Adipose tissue (tissue), 3 donors: ENCODE results near the gene PHLDB3. TPM values are rescaled to one million over a fixed set of nuclear protein-coding genes. Genes with fewer than 3 reads are reported as not detected.
"Not testable (repeated sequence)": the region's sequence is repeated elsewhere in the genome, so short reads cannot be mapped to it uniquely, and the experiment has no call there.

Experiments used
- H3K27ac ChIP-seq: one replicate; pipeline ENCODE4 v1.5.1; 2013; ENCODE audit warnings: low read depth, low read length
- WGBS, 3 donors: extraction: QIAGEN DNeasy Blood & Tissue Kit; methylation state at CpG; one replicate each; pipeline ENCODE4 v1.1.7; 2013; 5-methylcytosine and 5-hydroxymethylcytosine counted together
- polyA plus RNA-seq, 3 donors: library from polyadenylated mRNA; stranded (reverse); fragments of 200-250 nt; gene quantifications; one replicate each; pipeline ENCODE4 v1.2.3, GENCODE V29; 2013
- donor health status: healthy with polysubstance abuse.
- donor health status: Bipolar disorder and iron deficiency.
- donor health status: healthy.

PHLDB3 gene
- 1 to 10 TPM; 4.6 to 9.7 (median 9.6) TPM for polyA plus RNA-seq

DNA sequence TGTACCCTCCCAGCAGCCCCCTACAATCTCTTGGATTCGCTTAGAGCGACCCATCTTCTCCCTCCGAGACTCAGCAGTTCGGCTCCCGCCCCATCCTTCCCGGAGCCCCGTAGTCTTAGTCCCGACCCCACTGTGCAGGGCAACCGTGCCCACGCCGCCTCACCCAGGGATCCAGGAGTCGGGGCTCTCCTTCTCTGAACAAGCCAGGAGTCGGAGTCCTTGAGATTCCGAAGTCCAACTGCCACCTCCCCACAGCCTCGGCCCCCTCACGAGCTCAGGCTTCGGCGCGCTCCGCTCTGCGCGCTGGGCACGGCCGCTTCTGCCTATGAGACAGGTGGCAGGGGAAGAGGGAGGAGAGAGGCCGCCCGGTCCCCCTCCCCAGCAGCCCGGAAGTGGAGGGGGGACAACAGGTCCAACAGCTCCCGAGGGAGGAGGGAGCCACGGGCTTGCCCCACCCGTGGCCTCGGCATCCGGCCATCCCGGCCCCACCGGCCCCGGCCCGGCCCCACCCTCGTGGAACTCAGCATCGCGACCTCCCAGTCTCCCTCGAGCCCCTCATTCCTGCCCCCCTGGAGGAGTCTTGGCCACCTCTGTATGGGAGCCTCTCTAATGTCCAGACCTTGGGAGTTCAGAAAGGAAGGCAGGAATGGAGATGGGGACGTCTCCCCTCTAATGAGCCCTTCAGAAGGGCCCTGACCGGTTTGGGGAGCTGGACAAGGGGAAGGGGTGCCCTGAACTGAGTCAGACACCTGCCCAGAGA, at the start of gene PHLDB3:
Gene PHLDB3 (minus strand): TSS at position 321 of the 760 bp plus-strand sequence. CDS start 628 bp downstream, outside the sequence.
- 2 to 3% (median 3%) methylated on average over 40 to 42 of the region's 42 CpGs for whole genome bisulfite sequencing, 3 donors

DNA sequence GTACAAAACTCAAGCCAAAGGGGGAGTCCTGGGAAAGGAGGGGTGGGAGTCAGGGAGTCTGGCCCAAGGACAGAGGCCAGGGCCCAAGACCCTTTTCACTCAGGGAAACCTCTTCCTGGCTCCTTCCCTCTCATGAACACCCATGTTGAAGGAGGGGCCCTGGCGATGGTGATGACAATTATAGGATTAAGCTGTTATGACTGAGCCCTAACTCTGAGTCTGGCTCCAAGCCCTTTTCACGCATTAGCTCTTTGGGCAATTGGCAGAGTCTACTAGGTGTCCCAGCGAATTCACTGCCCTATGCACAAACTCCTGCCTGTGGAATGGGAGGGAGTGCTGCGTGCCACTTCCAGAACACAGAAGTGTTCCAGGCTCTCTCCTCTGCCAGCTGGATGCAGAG, 49.1 kb upstream of the PHLDB3 start:
- WGBS, 3 donors = 77 to 92% (median 81%) methylated on average over 4 of the region's 4 CpGs
- H3K27ac ChIP-seq = no peak overlapping the region

More for the DNA sequence above, at the start of gene PHLDB3:
- H3K27ac ChIP-seq = no peak within 1 kb of the TSS

DNA sequence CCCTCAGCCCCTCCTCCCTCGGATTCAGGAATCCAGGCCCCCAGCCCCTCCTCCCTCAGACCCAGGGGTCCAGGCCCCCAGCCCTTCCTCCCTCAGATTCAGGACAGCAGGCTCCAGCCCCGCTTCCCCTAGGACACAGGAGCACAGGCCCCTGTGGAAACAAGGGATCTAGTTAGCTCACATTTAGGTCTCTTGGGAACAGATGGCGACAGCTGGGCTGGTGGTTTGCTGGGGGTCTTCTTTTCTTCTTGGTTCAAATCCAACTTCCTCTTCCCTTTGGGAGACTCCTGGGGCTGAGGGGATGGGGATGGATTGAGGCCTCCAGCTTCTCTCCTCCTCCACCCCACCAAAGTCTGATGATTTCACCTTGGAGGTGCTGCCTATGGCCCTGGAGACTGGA, 48.1 kb upstream of the PHLDB3 start:
- no peak overlapping the region for H3K27ac ChIP-seq
- WGBS, 3 donors = 73 to 93% (median 79%) methylated on average over 3 of the region's 3 CpGs

DNA sequence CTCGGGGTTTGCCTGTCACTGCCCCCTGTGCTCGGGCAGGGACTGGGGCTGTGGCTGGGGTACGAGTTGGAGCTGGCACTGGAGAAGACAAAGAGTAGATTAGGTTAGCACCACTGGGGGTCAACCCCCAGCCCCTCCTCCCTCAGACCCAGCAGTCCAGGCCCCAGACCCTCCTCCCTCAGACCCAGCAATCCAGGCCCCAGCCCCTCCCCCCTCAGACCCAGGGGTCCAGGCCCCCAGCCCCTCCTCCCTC, 47.6 kb upstream of the PHLDB3 start:
- H3K27ac ChIP-seq = no peak overlapping the region
- 89 to 92% (median 91%) methylated on average over 3 of the region's 3 CpGs for WGBS, 3 donors

DNA sequence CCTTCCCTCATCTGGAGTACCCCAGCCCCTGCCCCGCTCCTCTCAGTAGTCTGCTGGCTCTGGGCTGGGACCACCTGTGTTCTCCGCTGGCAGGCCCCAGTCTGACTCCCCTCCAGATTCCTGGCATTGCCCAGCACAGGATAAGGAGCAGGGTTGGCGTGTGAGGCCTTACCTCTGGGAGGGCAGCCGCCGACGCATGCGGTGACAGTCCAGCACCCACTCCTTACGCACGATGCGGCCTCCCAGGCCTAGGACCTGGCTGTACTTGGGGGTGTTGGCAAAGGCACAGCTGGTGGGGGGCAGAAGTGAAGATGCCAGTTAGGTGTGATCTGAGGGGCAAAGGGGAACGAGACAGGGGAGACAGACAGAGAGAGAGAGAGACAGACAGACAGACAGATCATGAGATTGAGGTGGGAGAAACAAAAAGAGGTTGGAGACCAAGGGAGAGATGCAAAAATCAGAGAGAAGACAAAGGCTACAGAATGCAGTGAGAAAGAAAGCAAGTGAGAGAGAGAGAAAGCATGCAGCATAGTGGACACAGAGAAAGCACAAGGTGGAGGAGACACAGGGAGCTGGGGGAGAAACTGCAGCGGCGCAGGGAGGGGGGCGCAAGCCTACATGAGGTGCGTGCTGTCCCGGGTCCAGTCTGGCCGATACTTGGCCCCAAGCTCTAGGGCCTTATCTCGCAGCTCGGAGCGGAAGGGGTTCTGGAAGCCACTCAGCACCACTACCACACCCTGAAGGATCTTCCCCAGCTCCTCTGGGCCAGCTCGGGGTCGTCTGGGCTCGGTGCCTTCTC, 47.1 kb upstream of the PHLDB3 start:
- no peak overlapping the region for H3K27ac ChIP-seq
- WGBS, 3 donors = 90 to 95% (median 94%) methylated on average over 22 to 23 of the region's 23 CpGs

DNA sequence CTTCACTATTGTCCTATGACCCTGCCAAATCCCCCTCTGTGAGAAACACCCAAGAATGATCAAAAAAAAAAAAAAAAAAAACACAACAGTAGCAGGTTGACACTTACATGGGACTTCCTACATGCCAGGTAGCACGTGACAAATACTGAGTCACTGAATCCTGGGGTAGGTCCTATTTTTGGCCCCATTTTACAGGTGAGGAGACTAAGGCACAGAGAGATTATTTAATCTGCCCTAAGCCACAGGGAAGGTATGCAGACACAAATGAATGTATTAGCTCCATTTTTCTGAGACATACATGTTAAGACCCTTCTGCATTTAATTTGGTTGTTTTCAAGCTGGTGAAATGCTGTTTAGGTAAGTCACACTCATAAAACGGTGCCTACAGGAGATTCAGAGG, 44.2 kb upstream of the PHLDB3 start:
- 86 to 89% (median 86%) methylated on average over 2 of the region's 2 CpGs for WGBS, 3 donors

DNA sequence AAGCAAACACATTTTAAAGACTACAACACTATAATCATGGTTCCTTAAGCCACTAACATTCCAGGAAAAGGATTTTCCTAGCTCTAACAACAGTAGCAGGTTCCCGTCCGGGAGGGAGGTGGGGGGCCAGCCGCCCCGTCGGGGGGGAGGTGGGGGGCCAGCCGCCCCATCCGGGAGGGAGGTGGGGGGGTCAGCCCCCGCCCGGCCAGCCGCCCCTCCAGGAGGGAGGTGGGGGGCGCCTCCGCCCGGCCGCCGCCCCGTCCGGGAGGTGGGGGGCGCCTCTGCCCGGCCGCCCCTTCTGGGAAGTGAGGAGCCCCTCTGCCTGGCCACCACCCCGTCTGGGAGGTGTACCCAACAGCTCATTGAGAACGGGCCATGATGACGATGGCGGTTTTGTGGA, 43.4 kb upstream of the PHLDB3 start:
- H3K27ac ChIP-seq = not testable (repeated sequence)
- 89 to 100% (median 90%) methylated on average over 5 to 17 of the region's 24 CpGs for WGBS, 3 donors

More for the DNA sequence above, 44.2 kb upstream of the PHLDB3 start:
- H3K27ac ChIP-seq = no peak overlapping the region

DNA sequence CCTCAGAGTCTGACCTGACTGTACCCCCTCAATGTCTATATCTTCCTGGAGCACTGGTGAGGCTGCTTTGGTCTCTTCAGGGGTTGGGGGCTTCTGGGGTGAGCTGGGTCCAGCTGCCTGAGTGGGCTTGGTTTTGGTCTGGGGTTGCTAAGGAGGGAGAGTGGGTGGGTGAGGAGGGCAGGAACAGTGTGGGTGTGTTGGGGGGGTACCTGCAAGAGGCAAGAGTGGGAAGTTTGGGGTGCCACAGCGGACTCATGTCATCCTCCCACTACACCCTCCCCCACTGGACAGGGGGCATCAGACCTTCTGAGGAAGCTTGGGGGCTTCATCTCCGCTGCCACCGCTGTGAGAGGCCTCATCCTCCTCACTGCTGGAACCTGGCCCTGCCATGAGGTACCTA, 42.0 kb upstream of the PHLDB3 start:
- 97 to 100% (median 100%) methylated on average over 3 of the region's 3 CpGs for WGBS, 3 donors
- no peak overlapping the region for H3K27ac ChIP-seq

DNA sequence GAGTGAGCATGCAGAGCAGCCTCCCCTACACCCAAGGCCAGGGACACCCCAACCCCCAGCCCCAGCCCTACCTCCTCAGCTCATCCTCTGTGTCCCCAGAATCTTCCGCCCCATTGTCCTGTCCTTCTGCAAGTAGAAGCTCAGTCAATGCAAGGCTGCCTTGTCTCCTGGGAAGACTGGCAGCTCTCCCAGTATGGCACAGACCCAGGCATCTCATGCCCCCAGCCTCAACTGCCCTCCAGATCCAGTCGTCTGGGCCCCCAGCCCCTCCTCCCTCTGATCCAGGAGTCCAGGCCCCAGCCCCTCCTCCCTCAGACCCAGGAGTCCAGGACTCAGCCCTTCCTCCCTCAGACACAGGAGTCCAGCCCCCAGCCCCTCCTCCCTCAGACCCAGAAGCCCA, 41.4 kb upstream of the PHLDB3 start:
- 79 to 86% (median 80%) methylated on average over 2 of the region's 2 CpGs for WGBS, 3 donors

DNA sequence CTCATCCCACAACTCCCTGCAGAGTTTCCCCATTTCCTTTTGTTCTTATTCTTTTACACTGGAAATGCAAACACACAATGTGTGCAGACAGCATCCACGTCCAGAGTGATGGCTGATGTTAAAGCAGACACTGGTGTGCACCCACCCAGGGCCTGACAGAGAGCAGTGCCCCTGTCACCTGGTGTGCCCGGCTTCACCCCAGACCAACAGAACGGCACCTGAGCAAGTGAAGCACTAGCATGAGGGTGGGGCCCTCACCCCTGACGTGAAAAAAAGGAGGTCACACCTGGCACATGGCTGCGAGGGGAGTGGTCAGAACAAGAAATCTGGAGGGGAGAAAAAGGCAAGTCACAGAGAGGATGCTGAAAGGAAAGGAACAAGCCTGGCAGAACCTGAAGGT, 40.7 kb upstream of the PHLDB3 start:
- 90 to 91% (median 91%) methylated on average over 5 of the region's 5 CpGs for WGBS, 3 donors
- no peak overlapping the region for H3K27ac ChIP-seq

More for the DNA sequence above, 41.4 kb upstream of the PHLDB3 start:
- H3K27ac ChIP-seq = no peak overlapping the region

DNA sequence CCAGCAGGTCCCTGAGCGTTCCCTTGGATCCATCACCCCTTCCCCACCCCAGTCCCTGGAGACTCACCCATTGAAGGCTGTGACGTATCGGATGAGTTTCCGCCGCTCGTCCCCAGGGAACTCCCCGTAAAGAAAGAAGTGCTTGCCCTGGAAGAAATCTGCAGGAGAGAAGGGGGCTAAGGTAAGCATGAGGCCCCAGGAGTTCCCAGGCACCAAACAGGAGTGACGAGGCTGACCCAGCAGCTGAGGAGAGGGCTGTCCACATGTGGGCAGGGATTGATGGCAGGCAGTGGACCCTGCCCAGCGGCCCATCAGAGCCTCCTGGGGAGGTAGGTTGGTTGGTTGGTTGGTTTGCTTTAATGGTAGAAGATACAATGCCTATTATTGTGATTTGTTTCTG, 39.5 kb upstream of the PHLDB3 start:
- WGBS, 3 donors = 94 to 95% (median 94%) methylated on average over 9 of the region's 9 CpGs
- H3K27ac ChIP-seq = no peak overlapping the region

DNA sequence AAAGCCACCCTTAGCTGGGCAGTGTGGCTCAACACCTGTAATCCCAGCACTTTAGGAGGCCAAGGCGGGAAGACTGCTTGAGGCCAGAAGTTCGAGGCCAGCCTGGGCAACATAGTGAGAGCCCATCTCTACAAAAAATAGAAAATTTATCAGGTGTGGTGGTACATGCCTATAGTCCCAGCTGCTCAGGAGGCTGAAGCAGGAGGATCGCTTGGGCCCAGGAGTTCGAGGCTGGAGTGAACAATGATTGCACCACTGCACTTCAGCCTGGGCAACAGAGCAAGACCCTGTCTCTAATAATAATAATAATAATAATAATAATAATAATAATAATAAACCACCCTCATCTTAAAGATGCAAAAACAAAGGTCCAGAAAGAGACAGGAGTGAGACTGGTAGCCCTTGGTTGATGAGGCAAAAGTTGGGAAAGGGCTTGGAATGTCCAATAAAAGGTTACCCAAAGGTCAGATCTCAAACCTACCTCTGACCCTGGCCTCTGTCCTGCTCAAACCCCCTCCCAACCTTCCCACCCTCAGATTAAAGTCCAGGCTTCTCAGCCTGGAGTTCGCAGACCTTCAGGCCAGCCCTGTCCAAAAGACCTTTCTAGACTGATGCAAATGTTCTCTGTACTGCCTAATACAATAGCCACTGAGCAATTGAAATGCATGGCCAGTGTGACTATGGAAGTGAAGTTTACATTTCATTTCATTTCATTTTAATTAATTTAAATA, 37.5 kb upstream of the PHLDB3 start:
- no peak overlapping the region for H3K27ac ChIP-seq
- WGBS, 3 donors = 95 to 98% (median 97%) methylated on average over 5 of the region's 5 CpGs

DNA sequence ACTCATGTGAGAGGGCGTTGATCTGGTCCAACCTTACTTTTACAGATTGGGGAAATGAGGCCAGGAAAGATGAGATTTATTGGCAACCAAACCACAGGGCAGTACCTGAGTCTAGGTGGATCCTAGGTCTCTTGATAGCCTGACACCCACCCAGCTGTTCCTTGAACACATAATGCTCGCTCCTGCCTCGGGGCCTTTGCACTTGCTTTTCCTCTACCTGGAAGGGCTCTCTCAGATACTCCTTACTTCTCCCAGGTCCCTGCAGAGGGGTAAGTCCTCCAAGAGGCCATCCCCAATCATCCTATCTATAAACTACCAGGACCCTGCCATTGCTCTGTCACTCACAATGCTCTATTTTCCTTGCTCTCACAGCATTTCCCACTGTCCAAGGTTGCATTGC, 35.8 kb upstream of the PHLDB3 start:
- WGBS, 3 donors = 93 to 96% (median 96%) methylated on average over 3 of the region's 3 CpGs
- H3K27ac ChIP-seq = no peak overlapping the region

DNA sequence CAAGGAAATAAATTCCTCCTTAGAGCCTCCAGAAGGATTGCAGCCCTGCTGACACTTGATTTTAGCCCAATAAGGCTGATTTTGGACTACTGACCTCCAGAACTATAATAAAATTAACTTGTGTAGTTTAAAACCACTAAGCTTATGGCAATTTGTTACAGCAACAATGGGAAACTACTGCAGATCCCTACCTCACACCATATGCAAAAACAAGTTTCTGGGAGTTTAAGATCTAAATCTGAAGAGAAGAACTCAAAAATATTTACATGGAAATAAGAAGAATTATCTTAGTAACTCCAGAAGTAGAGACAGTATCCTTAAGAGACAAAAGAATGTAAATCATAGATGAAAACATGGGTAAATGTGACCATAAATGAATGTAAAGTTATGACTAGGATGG, 34.4 kb upstream of the PHLDB3 start:
- H3K27ac ChIP-seq = no peak overlapping the region

DNA sequence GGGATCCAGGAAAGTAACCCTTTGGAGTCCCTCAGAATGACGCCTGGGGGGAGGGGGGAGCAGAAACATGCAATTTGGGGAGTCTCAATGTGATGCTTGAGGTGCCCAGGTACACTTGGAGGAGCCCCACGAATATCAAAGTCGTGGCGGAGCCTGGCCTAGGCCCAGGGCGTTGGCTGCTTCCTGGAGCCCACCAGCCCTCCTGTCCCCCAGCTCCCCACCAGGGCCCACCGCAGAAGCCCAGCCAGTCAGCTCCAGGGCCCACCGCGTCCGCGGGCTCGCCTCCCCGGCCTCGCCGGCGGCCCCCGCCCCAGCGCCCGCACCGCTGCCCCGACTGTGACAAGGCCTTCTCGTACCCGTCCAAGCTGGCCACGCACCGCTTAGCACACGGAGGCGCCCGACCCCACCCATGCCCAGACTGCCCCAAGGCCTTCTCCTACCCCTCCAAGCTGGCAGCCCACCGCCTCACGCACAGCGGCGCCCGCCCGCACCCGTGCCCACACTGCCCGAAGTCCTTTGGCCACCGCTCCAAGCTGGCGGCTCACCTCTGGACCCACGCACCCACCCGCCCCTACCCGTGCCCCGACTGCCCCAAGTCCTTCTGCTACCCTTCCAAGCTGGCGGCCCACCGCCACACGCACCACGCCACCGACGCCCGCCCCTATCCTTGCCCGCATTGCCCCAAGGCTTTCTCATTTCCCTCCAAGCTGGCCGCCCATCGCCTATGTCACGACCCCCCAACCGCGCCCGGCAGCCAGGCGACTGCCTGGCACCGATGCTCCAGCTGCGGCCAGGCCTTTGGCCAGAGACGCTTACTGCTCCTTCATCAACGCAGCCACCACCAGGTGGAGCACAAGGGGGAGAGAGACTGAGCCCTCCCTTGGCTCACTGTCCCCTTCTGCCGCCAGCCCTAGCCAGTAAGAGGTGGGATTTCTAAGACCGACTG, 30.5 kb upstream of the PHLDB3 start:
- 43 to 73% (median 71%) methylated on average over 51 to 62 of the region's 62 CpGs for WGBS, 3 donors
- no peak overlapping the region for H3K27ac ChIP-seq

DNA sequence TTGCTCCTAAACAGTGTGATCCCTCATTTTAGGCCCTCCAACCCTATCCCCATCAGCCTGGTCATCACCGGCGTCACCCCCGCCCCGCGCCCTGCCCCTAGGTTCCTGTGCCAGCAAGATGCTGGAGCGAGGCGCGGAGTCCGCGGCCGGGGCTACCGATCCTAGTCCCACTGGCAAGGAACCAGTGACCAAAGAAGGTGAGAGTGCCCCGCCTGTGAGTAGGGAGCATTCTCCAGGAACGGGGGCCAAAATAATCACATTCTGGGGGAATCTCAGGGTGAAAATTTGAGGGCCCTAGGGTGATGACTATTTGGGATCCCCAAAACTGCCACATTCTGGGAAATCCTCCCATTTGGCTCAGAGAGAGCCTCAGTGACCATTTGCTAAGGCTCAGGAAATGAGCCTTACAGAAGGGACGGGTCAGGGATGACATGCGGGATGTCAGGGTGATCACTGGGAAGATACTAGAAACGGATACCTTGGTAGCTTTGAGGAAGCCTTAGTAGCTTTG, 29.8 kb upstream of the PHLDB3 start:
- H3K27ac ChIP-seq = no peak overlapping the region
- 16 to 34% (median 28%) methylated on average over 17 of the region's 17 CpGs for WGBS, 3 donors

DNA sequence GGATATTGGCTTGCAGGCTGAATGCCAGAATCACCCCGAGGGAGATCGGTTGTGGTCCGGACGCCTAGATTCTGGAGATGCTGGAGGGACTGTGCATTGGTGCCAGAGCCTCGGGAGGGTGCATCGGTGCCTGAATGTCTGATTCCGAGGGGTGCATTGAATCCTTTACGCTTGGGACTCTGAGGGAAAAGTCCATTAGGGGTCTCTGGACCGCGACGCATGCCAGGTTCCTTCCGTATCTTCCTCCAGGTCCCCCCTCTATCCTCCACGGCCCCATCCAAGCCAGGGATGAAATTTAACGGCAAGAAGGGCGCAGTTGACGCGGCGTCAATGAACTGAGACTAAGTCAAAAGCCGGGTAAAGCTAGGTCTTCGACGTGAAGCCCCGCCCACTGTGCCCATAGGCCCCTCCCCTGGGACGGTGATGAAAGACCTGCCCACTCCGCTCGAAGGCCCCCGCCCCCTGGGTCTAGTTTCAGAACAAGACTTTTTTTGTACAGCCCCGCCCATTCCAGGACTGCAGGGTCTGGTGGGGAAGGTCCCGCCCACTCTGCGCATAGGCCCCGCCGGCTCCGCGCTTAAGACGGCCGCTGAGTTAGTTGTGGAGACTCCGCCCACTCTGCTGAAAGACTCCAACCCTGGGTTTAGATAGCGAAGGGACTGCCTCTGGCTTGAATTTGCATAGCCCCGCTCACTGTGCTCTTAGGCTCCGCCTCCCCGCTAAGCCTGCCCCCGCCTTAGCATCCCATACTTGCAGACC, 29.2 kb upstream of the PHLDB3 start:
- H3K27ac ChIP-seq = no peak overlapping the region
- WGBS, 3 donors = 0 to 1% (median 0%) methylated on average over 41 of the region's 41 CpGs
